ENCODE data around the gene NCEH1.
"Not testable (repeated sequence)": the region's sequence is repeated elsewhere in the genome, so short reads cannot be mapped to it uniquely, and the experiment has no call there.

NCEH1 gene

GRCh38 chr3:172675441-172676193, 35.2 kb downstream of the NCEH1 start:
- DNase-seq (ENCODE audit: low read depth in 2 of 2): peak in 1 of 2 donors; percentile 9

DNA sequence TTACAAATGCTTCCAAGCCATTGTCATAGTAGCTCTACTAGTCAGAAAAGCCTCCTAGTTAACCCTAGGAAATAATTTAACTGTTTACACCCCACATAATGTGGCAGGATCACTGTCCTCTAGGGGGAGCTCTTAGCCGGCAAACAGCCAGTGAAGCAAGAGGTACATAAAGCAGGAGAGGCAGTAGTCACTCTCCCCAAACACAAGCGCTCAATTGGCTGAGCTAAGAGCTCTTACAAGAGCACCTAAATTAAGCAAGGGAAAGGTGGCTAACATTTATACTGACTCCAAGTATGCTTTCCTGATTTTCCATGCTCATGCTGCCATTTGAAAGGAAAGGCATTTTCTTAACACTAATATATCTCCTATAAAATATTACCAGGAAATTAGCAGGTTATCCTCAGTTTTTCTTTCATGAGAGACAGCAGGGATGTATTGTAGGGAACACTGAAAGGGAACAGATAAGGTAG, 37.6 kb downstream of the NCEH1 start:
- peak; percentile 22 to 37 for DNase-seq (ENCODE audit: low read depth in 2 of 2)

- no peak for DNase-seq (ENCODE audit: low read depth in 2 of 2)
Measured at GRCh38 chr3:172669021-172669420, 41.8 kb downstream of the NCEH1 start.

GRCh38 chr3:172666873-172667694, 43.8 kb downstream of the NCEH1 start:
- DNase-seq (ENCODE audit: low read depth in 2 of 2): peak; percentile 44 to 79

DNA sequence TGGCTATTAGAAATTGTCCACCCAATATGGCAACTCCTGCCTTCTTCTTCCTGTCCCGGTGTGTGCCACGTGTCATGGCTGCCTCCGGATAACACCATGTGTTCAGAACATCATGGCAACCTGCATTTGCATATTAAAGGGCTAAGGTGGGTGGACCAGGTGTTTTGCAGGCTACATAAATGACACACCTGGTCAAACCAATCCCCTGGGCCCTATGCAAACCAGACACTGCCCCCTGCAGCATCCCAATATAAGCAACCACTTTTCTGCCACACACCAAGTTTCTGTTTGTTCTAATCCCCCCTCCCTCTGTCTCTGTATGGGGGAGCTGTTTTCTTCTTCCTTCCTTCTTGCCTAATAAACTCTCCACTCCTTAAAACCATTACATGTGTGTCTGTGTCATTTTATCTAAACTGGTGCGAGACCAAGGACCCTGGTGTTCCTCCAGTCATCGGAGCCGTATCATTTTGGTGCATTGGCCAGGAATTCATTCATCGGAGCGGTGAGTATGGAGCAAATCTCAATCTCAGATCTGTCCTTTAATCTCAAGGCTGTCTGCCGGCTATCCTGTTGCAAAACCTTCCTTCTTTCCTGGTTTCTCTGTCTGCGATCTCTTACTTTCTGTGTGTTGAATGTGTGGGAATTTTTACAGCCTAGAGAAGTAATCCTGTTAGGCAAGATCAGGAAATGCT, 44.5 kb downstream of the NCEH1 start:
- no peak for DNase-seq (ENCODE audit: low read depth in 2 of 2)

DNA sequence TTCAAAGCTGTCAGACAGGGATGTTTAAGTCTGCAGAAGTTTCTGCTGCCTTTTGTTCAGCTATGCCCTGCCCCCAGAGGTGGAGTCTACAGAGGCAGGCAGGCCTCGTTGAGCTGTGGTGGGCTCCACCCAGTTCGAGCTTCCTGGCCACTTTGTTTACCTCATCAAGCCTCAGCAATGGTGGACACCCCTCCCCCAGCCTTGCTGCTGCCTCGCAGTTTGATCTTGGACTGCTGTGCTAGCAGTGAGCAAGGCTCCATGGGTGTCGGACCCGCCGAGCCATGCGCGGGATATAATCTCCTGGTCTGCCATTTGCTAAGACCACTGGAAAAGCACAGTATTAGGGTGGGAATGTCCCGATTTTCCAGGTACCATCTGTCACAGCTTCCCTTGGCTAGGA, 45.4 kb downstream of the NCEH1 start:
- DNase-seq (ENCODE audit: low read depth in 2 of 2): not testable (repeated sequence)

DNA sequence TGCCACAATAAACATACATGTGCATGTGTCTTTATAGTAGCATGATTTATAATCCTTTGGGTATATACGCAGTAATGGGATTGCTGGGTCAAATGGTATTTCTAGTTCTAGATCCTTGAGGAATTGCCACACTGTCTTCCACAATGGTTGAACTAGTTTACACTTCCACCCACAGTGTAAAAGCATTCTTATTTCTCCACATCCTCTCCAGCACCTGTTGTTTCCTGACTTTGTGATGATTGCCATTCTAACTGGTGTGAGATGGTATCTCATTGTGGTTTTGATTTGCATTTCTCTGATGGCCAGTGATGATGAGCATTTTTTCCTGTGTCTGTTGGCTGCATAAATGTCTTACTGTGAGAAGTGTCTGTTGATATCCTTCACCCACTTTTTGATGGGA, 50.4 kb downstream of the NCEH1 start:
- DNase-seq (ENCODE audit: low read depth in 2 of 2): not testable (repeated sequence)

DNA sequence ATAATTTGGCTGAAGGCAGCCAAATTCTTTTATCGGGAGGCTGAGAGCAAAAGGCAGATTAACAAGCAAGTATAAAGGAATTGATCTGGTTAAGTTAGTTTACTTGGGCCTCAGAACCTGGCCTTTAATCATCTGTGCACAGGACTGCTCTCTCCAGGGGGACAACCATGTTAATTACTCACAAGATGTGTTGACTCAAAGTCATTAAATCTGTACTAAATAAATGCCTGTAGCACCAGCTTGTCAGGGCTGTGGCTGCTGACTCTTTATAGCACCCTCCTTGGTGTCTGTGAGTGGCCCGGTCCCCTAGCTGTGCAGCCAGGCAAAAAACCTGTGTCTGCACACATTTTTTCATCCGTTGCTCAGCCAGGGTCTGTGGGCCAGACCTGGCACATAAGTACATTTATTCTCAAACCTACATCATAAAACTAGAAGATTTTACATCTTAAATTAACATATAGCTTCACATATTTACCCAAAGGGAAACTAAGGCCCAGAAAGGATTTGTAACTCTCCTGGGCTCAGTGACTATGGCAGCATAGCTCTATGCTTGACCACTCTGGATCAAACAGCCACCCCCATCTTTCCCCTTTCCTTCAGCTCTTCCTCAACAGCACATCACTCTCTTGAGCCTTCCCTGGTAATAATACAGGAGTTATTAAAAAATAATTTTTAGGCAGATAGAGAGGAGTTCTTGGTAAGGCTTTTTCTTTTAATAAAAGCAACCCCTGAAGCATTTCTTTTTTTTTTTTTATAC, 51.4 kb downstream of the NCEH1 start:
- no peak for DNase-seq (ENCODE audit: low read depth in 2 of 2)

GRCh38 chr3:172658344-172659245, 52.3 kb downstream of the NCEH1 start:
- no peak for DNase-seq (ENCODE audit: low read depth in 2 of 2)

- no peak for DNase-seq (ENCODE audit: low read depth in 2 of 2)
Measured at GRCh38 chr3:172656602-172657001, 54.3 kb downstream of the NCEH1 start.

DNA sequence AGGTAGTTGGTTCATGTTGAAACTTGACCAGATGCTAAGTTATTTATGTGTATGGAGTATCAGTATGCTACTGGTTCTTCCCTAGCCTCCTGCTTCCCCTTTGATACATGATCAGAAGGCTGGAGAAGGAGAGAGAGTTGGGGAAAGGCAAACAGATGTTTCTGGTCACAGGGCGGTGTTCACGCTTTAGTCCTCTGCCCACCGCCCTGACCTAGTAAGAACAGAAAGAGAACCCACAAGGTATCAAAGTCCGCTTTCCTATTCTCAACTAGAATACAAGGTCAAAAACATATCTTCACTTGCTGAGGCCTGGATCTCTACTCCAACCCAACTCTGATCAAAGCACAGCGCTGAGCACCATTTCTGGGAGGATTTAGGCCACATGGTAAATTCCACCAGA, 55.5 kb downstream of the NCEH1 start:
- no peak for DNase-seq (ENCODE audit: low read depth in 2 of 2)

GRCh38 chr3:172654470-172654869, 56.4 kb downstream of the NCEH1 start:
- DNase-seq (ENCODE audit: low read depth in 2 of 2): no peak

DNA sequence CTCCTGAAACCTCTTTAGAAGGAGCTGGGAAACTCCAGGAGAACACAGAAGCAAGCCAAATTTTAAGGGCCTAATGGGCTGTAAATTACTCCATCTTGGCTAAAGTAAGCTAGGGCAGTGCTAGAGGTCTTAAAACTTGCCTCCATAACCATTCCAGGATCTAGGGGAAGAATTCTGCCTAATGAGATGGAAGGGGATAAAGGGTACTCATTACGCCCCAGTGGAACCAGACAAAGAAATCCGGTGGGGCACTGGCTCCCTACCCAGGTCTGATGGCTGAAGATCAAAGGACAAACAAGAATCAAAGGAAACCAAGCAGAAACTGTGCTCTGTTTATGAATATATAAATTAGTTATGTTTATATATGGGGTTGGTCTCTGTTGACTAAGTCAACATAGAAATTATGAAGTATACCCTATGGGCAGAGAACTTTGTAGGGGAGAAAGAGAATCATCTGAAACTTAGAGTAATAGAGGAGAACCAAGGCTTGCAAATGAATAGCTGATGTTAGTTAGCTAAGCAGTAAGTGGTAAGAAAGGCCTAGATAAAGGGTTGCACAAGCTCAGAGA, 57.8 kb downstream of the NCEH1 start:
- no peak for DNase-seq (ENCODE audit: low read depth in 2 of 2)

GRCh38 chr3:172651936-172652625, 58.8 kb downstream of the NCEH1 start:
- DNase-seq (ENCODE audit: low read depth in 2 of 2): no peak

- DNase-seq (ENCODE audit: low read depth in 2 of 2): no peak
Measured at GRCh38 chr3:172649987-172650386, 60.9 kb downstream of the NCEH1 start.

GRCh38 chr3:172648747-172649146, 62.1 kb downstream of the NCEH1 start:
- DNase-seq (ENCODE audit: low read depth in 2 of 2): no peak

- no peak for DNase-seq (ENCODE audit: low read depth in 2 of 2)
Measured at GRCh38 chr3:172647823-172648222, 63.0 kb downstream of the NCEH1 start.

DNA sequence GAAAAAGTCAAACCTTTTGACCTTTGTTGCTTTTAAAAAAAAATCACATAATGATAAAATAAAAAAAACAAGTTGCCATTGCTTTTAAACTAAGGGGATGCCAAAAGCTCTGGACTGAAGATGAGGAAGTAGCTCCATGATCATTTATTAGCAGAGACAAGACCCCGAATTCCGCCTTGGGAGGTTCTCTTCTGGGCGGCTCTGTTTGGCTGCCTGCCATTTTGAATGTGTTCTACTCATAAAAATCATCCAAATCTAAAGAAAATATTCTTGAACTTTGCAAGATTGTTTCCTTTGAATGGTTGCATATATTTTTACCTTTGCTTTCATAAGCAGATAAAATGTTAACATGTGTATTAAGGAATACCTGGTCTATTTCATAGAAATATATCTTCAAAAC, 63.8 kb downstream of the NCEH1 start:
- DNase-seq (ENCODE audit: low read depth in 2 of 2): no peak

DNA sequence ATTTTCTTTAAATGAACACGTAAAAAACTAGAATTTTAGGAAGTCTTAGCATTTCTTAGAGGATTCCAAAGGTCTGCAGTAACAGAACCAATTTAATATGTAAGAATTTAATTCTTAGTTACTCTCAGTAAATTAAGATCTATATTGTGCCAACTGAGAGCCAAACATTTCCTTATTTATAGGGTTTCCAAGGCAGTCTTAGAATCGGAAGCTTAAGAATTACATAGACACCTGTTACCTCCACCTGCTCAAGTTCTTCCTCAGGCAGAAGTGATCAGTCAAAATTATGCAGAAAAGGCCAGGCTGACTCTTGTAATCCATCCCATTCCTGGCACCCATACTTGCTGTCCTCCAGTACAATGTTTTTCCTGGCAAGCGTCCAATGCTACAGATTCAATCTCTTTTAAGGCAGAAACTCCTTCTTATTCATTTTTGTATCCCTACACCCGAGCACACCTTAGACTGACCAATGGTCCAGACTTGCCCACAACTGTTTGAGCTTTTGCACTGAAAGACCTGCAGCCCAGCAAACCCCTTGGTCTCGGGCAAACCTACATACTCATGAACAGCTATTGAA, 64.3 kb downstream of the NCEH1 start:
- DNase-seq (ENCODE audit: low read depth in 2 of 2): no peak

Measured in stimulated activated CD4-positive, alpha-beta T cell treated with anti-CD3 and anti-CD28 coated beads, Interleukin-1b, Interleukin-23, amount 100 ng/mL, for 4 hours (primary cell).